Cardiac muscle cell (in vitro differentiated cells and primary cell): ENCODE measurements around the gene CHST9. TPM values are rescaled to one million over a fixed set of nuclear protein-coding genes. Genes with fewer than 3 reads are reported as not detected.
A peak's percentile ranks its signal among the peaks of the same experiment; 100 is the strongest.
"Not testable (repeated sequence)": the region's sequence is repeated elsewhere in the genome, so short reads cannot be mapped to it uniquely, and the experiment has no call there.

Experiments used
- DNase-seq, 2 donors: peaks; one replicate each; pipeline versions ENCODE4 v3.0.0 to v3.0.0-alpha.2; 2010 to 2017; ENCODE audit warnings: low read depth in 1 of 2, low spot score in 1 of 2
- H3K27ac ChIP-seq: fragments of 200-600 bp; sonication (generic); 2 replicates; pipeline ENCODE4 v1.5.1; 2016
- H3K27me3 ChIP-seq: fragments of 200-600 bp; sonication (generic); 2 replicates; pipeline ENCODE4 v1.6.0; 2016; ENCODE audit warnings: control low read depth
- H3K36me3 ChIP-seq: fragments of 200-600 bp; sonication (generic); 2 replicates; pipeline ENCODE4 v1.5.1; 2016; ENCODE audit warnings: control low read depth
- H3K4me1 ChIP-seq: fragments of 200-600 bp; sonication (generic); 2 replicates; pipeline ENCODE4 v1.8.1; 2017; ENCODE audit warnings: low read depth, mild to moderate bottlenecking, mixed run types
- H3K4me3 ChIP-seq: fragments of 200-600 bp; sonication (generic); 2 replicates; pipeline ENCODE4 v1.5.1; 2016; ENCODE audit warnings: mild to moderate bottlenecking
- H3K9me3 ChIP-seq: fragments of 200-600 bp; sonication (generic); 2 replicates; pipeline ENCODE4 v1.5.1; 2017; ENCODE audit warnings: low read depth, mild to moderate bottlenecking, control low read depth
- CTCF ChIP-seq: IDR thresholded peaks from 2 replicates; pipeline ENCODE4 v1.5.1; 2012; ENCODE audit warnings: low read depth, mild to moderate bottlenecking, low read length
- polyA plus RNA-seq: library from polyadenylated mRNA; unstranded; fragments of >200 nt; fragmentation: Nextera tagmentation; extraction: Ambion mirVana; gene quantifications from 2 replicates; pipeline ENCODE4 v1.2.1, GENCODE V29; 2016
- total RNA-seq: library from RNA; depleted of rRNA; stranded (reverse); fragments of >200 nt; gene quantifications from 2 replicates; pipeline ENCODE4 v1.2.3, GENCODE V29; 2016

Gene CHST9
- total and polyA plus RNA-seq, 2 experiments from 2014 or later: 0.36 TPM; not detected in 1

GRCh38 chr18:26940744-26941398, 244.2 kb downstream of the CHST9 start:
- no peaks in the 10 kb centered on the region for H3K9me3 ChIP-seq
- H3K4me1 ChIP-seq: no peaks in the 10 kb centered on the region
- H3K4me3 ChIP-seq: no peak overlapping the region
- no peak overlapping the region for H3K27ac ChIP-seq
- H3K27me3 ChIP-seq: no peaks in the 10 kb centered on the region
- DNase-seq: no peak
- no peaks in the 10 kb centered on the region for H3K36me3 ChIP-seq
- TF ChIP-seq CTCF: no peak

DNA sequence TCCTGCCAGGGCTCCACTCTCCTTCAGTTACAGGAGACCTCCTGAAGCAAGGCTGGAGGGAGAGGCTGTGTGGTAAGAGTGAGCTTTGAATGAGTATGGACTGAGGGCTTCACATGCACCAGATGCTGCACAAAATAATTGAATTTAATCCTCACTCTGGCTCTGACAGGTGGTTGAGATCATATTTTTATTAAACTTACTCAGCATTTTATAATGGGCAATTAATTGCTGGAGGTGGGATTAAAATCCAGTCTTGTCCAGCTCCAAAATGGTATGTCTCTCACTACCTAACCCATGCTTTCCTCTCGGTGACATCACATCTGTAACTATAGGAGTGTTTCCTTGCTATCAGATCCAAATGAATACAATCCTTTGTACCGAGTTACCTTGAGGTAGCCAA, 253.4 kb downstream of the CHST9 start:
- H3K4me3 ChIP-seq: no peak overlapping the region

GRCh38 chr18:26930630-26931029, 254.5 kb downstream of the CHST9 start:
- no peak for DNase-seq
- Histone ChIP-seq H3K36me3 (no peaks in the 10 kb centered on the region), H3K4me3 (no peak overlapping the region), H3K9me3 (no peaks in the 10 kb centered on the region), H3K27ac (no peak overlapping the region), H3K4me1 (peaks cover 7% of the 10 kb centered on the region), H3K27me3 (peaks cover 2% of the 10 kb centered on the region)
- TF ChIP-seq CTCF: no peak

More for the DNA sequence above, 253.4 kb downstream of the CHST9 start:
- Histone ChIP-seq H3K9me3 (no peaks in the 10 kb centered on the region), H3K27ac (no peak overlapping the region), H3K36me3 (no peaks in the 10 kb centered on the region), H3K27me3 (no peaks in the 10 kb centered on the region), H3K4me1 (peaks cover 7% of the 10 kb centered on the region)
- DNase-seq: no peak
- no peak for TF ChIP-seq CTCF

- peaks cover 7% of the 10 kb centered on the region for H3K4me1 ChIP-seq
- H3K27me3 ChIP-seq: peaks cover 13% of the 10 kb centered on the region
- H3K9me3 ChIP-seq: no peaks in the 10 kb centered on the region
- DNase-seq: peak in 1 of 2 donors; percentile 37
- H3K27ac ChIP-seq: no peak overlapping the region
- no peak overlapping the region for H3K4me3 ChIP-seq
- no peaks in the 10 kb centered on the region for H3K36me3 ChIP-seq
- TF ChIP-seq CTCF: no peak
Measured at GRCh38 chr18:26928670-26929313, 256.3 kb downstream of the CHST9 start.

GRCh38 chr18:26927822-26928221, 257.3 kb downstream of the CHST9 start:
- peaks cover 19% of the 10 kb centered on the region for H3K27me3 ChIP-seq
- not testable (repeated sequence) for H3K4me1 ChIP-seq, H3K9me3 ChIP-seq, H3K36me3 ChIP-seq, H3K4me3 ChIP-seq, H3K27ac ChIP-seq
- peak in 1 of 2 donors; percentile 33 for DNase-seq

DNA sequence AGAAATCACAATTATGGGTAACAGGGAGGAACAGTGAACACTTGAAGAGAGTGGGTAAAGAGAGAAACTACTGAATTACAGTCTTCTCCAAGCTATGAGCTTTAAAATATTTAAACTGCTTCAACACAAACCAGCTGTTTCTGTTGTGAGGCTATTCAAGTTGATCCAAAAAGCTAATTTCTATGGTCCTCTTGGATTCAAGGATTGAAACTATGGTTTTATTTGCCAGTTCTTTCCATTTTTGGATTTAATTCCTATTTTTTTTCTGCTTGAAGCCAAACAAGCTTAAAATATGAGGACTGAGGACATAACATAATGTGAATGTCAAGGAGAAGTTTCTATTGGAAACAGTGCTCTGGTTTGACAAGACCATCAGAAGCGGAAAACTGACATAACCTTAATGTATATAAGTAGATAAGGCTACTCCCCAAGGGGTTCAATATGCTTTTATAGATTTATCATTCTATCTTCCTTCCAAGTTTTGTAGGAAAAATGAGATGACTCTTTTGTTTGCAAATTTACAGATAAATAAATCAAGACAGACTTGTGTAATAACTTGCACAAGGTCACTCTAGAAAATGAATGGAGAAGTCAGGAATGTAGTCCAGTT, 258.9 kb downstream of the CHST9 start:
- Histone ChIP-seq H3K9me3 (no peaks in the 10 kb centered on the region), H3K27ac (no peak overlapping the region), H3K4me3 (no peak overlapping the region), H3K27me3 (peaks cover 22% of the 10 kb centered on the region), H3K36me3 (no peaks in the 10 kb centered on the region), H3K4me1 (peaks cover 9% of the 10 kb centered on the region)
- TF ChIP-seq CTCF: no peak
- no peak for DNase-seq
